Measurements from ENCODE around the gene GPX6.

- TF ChIP-seq, protein P1, sequence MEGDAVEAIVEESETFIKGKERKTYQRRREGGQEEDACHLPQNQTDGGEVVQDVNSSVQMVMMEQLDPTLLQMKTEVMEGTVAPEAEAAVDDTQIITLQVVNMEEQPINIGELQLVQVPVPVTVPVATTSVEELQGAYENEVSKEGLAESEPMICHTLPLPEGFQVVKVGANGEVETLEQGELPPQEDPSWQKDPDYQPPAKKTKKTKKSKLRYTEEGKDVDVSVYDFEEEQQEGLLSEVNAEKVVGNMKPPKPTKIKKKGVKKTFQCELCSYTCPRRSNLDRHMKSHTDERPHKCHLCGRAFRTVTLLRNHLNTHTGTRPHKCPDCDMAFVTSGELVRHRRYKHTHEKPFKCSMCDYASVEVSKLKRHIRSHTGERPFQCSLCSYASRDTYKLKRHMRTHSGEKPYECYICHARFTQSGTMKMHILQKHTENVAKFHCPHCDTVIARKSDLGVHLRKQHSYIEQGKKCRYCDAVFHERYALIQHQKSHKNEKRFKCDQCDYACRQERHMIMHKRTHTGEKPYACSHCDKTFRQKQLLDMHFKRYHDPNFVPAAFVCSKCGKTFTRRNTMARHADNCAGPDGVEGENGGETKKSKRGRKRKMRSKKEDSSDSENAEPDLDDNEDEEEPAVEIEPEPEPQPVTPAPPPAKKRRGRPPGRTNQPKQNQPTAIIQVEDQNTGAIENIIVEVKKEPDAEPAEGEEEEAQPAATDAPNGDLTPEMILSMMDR (IDR thresholded peaks at IDR 0.05): no peak
- TF ChIP-seq POLR2A (IDR thresholded peaks at IDR 0.05): no peak
These were observed 47.5 kb downstream of the GPX6 start for GRCh38 chr6:28468056-28468455.

All from esophagus squamous epithelium (tissue), 4 donors.